ENCODE measurements around the gene TRIM74. TPM values are rescaled to one million over a fixed set of nuclear protein-coding genes. Genes with fewer than 3 reads are reported as not detected.
"Not testable (repeated sequence)": the region's sequence is repeated elsewhere in the genome, so short reads cannot be mapped to it uniquely, and the experiment has no call there.

The TRIM74 gene
- total RNA-seq, 1 experiment from 2014 or later, result not detected

DNA sequence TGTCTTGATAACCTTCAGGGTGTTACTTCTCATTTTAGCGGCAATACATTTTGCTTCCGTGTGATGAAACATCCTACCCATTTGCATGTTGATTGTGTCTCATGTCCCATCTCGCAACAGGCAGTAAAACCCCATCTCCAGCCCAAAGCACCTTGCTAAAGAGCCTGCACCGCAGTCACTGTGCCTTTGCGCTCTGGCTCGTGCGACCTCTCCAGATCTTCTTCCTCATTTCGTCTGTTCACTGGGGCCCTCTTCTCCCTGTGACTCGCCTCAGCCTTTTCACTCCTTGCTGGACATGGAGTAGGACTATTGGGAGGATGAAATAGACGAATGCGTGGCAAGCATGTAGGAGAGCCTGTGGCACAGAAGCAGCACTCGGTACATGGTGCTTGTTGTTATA, 57.9 kb downstream of the TRIM74 start:
- not testable (repeated sequence) for DNase-seq (ENCODE audit: low read depth)

Other genes with a start within 250 kb of the TRIM74 start
- 3.1 and 4.7 TPM in 2 replicates for gene TYW1B, start 141.3 kb downstream of the TRIM74 start, total RNA-seq (2014; rRNA removed; shearing (Covaris generic))
- gene POM121, start 44.4 kb downstream of the TRIM74 start, total RNA-seq (2014; rRNA removed; shearing (Covaris generic)), result 4.4 and 4.5 TPM in 2 replicates
- not detected in 2 replicates for gene SPDYE8, start 60.3 kb upstream of the TRIM74 start, total RNA-seq (2014; rRNA removed; shearing (Covaris generic))
- gene SPDYE11, start 88.4 kb upstream of the TRIM74 start, total RNA-seq (2014; rRNA removed; shearing (Covaris generic)), result not detected in 2 replicates
- gene SPDYE9, start 116.6 kb upstream of the TRIM74 start, total RNA-seq (2014; rRNA removed; shearing (Covaris generic)), result not detected in 2 replicates